Right lobe of liver (tissue), 6 donors: ENCODE measurements around the gene CUX1. TPM values are rescaled to one million over a fixed set of nuclear protein-coding genes. Genes with fewer than 3 reads are reported as not detected.
"Not testable (repeated sequence)": the region's sequence is repeated elsewhere in the genome, so short reads cannot be mapped to it uniquely, and the experiment has no call there.

ENCODE experiments used
- ATAC-seq, 4 donors: fragments of 200-7000 bp; cut with Tn5 transposase; one replicate each; pipeline ENCODE4 v1.9.1; 2020; ENCODE audit warnings: mild to moderate bottlenecking in 4 of 4, moderate library complexity in 4 of 4
- DNase-seq, 3 donors: peaks; one replicate each; pipeline ENCODE4 v3.0.0-alpha.2; 2020
- H3K27ac ChIP-seq, 3 donors: fragments of 200-600 bp; one replicate each; pipeline ENCODE4 v1.8.0; 2022
- H3K27me3 ChIP-seq, 2 donors: fragments of 200-600 bp; one replicate each; pipeline ENCODE4 v1.8.0; 2022
- H3K36me3 ChIP-seq, 4 donors: fragments of 200-600 bp; sonication (generic) in 1 of 4; one replicate each; pipeline versions ENCODE4 v1.5.1 to v1.8.0; 2017 to 2022; ENCODE audit warnings: control low read depth in 1 of 4
- H3K4me1 ChIP-seq, 4 donors: fragments of 200-600 bp; sonication (generic) in 1 of 4; one replicate each; pipeline versions ENCODE4 v1.5.1 to v1.8.0; 2017 to 2022; ENCODE audit warnings: control low read depth in 1 of 4
- H3K4me3 ChIP-seq, 3 donors: fragments of 200-600 bp; one replicate each; pipeline ENCODE4 v1.8.0; 2022
- H3K9me3 ChIP-seq, 4 donors: fragments of 200-600 bp; sonication (generic) in 1 of 4; one replicate each; pipeline versions ENCODE4 v1.5.1 to v1.8.0; 2017 to 2022; ENCODE audit warnings: control low read depth in 1 of 4
- POLR2A ChIP-seq: fragments of 450-650 bp; IDR thresholded peaks from one replicate; pipeline ENCODE4 v1.6.1; 2017; ENCODE audit warnings: antibody characterized with exemption, mild to moderate bottlenecking
- WGBS: methylation state at CpG from one replicate; pipeline ENCODE4 v1.1.6; 2018; ENCODE audit warnings: low coverage, low lambda C conversion rate; ENCODE audit not compliant: insufficient coverage; ENCODE audit errors: missing lambda C conversion rate; 5-methylcytosine and 5-hydroxymethylcytosine counted together
- intact Hi-C, 2 donors: fragments of 100-400 bp; cut with DNase I; formaldehyde crosslinking; loops; one replicate each; pipeline versions ENCODE4 v1.11.2 to v1.14.1; 2022
- total RNA-seq, 6 experiments: library from RNA; depleted of rRNA in 2 of 6; stranded (reverse); fragments of >200 nt in 2 of 6; fragmentation: NEBNext Ultra II Directional in 3 of 6; extraction: Animal tissue kit (Norgen Biotek cat#: 25700) in 3 of 6; gene quantifications; one replicate each; pipeline versions ENCODE4 v1.1.0 to v1.2.4, GENCODE V29; 2016 to 2023
- TF ChIP-seq, protein P1 (sequence below), 4 donors: fragments of 200-600 bp in 3 of 4; fragments of 450-650 bp in 1 of 4; IDR thresholded peaks; one replicate each; pipeline versions ENCODE4 v1.5.1 to v1.8.0; 2016 to 2022; ENCODE audit warnings: antibody characterized with exemption in 4 of 4, mild to moderate bottlenecking in 2 of 4
- donor health status: DM: no; HTN: yes; CAD: no.
- donor health status: DM: no; HTN: no; CAD: no.
- donor health status: DM: no; HTN: no; CAD: no.
- donor health status: DM: no; HTN: yes; CAD: no.
- donor health status: DM: no; HTN: yes; CAD: no.

Gene CUX1
- total RNA-seq, 6 experiments from 2014 or later, result 34.3 to 53.1 (median 40.6) TPM

DNA sequence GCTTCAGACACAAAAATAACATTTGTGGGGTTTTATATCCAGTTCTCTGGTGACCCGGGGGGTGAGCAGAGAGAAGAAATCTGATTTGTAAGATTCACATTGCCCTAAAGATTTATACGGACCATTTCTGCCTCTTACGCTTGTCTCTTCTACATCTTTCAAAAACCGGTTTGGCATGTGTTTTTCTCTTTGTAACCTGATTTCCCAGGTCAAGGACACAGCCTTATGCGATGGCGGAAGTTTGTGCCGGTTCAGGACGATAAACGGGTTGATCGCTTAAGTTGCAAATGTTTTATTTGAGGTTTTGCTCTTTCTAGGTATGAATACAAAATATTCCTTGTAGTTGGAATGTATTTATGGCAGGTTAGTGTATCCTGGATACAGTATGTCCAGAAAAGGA lies 407.6 kb downstream of the CUX1 start:
- no peaks in the 10 kb centered on the region for H3K4me1 ChIP-seq
- no peaks in the 10 kb centered on the region for H3K9me3 ChIP-seq
- ATAC-seq (no peak), DNase-seq (no peak)
- H3K36me3 ChIP-seq, result peaks cover 0 to 21% (median 5%) of the 10 kb centered on the region in 4 donors
- TF ChIP-seq, protein P1, sequence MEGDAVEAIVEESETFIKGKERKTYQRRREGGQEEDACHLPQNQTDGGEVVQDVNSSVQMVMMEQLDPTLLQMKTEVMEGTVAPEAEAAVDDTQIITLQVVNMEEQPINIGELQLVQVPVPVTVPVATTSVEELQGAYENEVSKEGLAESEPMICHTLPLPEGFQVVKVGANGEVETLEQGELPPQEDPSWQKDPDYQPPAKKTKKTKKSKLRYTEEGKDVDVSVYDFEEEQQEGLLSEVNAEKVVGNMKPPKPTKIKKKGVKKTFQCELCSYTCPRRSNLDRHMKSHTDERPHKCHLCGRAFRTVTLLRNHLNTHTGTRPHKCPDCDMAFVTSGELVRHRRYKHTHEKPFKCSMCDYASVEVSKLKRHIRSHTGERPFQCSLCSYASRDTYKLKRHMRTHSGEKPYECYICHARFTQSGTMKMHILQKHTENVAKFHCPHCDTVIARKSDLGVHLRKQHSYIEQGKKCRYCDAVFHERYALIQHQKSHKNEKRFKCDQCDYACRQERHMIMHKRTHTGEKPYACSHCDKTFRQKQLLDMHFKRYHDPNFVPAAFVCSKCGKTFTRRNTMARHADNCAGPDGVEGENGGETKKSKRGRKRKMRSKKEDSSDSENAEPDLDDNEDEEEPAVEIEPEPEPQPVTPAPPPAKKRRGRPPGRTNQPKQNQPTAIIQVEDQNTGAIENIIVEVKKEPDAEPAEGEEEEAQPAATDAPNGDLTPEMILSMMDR (IDR thresholded peaks at IDR 0.05), result no peak
- TF ChIP-seq POLR2A, result no peak
- intact Hi-C loops, result no loop called here
- WGBS, result 64% methylated on average over 10 of the region's 10 CpGs
- H3K27ac ChIP-seq, result no peak overlapping the region
- no peak overlapping the region for H3K4me3 ChIP-seq
- H3K27me3 ChIP-seq, result no peaks in the 10 kb centered on the region

- ATAC-seq (peak in 1 of 4 donors; percentile 26), DNase-seq (no peak)
- Histone ChIP-seq H3K27ac (no peak overlapping the region), H3K27me3 (no peaks in the 10 kb centered on the region), H3K4me1 (peaks cover 0 to 6% (median 2%) of the 10 kb centered on the region in 4 donors), H3K4me3 (no peak overlapping the region), H3K9me3 (no peaks in the 10 kb centered on the region), H3K36me3 (peaks cover 0 to 21% (median 5%) of the 10 kb centered on the region in 4 donors)
- intact Hi-C loops, result no loop called here
- TF ChIP-seq POLR2A, result no peak
- TF ChIP-seq, protein P1 (IDR thresholded peaks at IDR 0.05), result no peak
- 93% methylated on average over 8 of the region's 18 CpGs for WGBS
These were observed 409.9 kb downstream of the CUX1 start for GRCh38 chr7:102227371-102227770.

DNA sequence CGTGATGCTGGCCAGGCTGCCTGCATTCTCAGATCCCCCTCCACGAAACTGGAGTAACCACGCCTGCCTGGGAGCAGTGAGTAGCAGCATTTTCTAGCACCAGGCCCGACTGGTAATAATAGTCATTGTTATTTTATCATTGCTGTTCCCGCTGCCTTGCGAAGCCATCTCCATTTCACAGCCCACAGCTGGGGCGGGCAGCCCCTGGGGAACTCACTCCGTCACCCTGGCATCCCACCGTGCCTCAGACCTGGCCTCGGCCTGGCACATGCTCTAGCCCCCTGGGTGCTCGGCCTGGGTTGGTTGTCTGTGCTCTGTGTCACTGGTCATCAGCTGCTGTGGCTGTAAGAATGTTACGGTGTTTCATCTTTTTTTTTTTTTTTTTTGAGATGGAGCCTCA lies 411.5 kb downstream of the CUX1 start:
- TF ChIP-seq POLR2A, result no peak
- TF ChIP-seq, protein P1 (IDR thresholded peaks at IDR 0.05), result no peak
- intact Hi-C loops, result no loop called here
- Histone ChIP-seq H3K27me3 (no peaks in the 10 kb centered on the region), H3K9me3 (no peaks in the 10 kb centered on the region), H3K4me3 (no peak overlapping the region), H3K27ac (no peak overlapping the region), H3K4me1 (peaks cover 0 to 22% (median 9%) of the 10 kb centered on the region in 4 donors), H3K36me3 (peaks cover 0 to 21% (median 5%) of the 10 kb centered on the region in 4 donors)
- no CpG with 5 or more reads among the region's 12 CpGs for WGBS
- ATAC-seq, result no peak
- DNase-seq, result no peak

- H3K27ac ChIP-seq, ATAC-seq, H3K27me3 ChIP-seq, H3K9me3 ChIP-seq, H3K4me3 ChIP-seq, DNase-seq, intact Hi-C loops: not testable (repeated sequence)
- Histone ChIP-seq H3K4me1 (peaks cover 0 to 32% (median 13%) of the 10 kb centered on the region in 4 donors), H3K36me3 (peaks cover 0 to 21% (median 5%) of the 10 kb centered on the region in 4 donors)
- WGBS, result 78% methylated on average over 5 of the region's 5 CpGs
These were observed 412.7 kb downstream of the CUX1 start for GRCh38 chr7:102230162-102230561.

DNA sequence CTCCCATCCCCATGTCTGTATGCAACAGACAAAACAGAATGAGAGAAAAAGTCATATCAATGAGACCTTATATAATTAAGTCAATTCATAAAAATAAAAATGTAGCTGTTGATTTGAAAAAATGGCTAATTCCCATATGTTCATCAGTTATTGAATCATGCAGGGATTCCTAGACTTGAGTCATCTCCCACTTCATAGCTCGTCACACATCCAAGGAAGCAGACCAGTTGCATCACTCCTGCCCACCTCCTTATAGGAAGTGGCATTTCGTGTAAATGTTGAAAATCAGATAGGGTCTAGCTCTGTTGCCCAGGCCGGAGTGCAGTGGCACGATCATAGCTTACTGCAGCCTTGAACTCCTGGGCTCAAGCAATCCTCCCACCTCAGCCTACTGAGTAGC lies 413.2 kb downstream of the CUX1 start:
- Histone ChIP-seq H3K9me3 (no peaks in the 10 kb centered on the region), H3K27me3 (no peaks in the 10 kb centered on the region), H3K4me3 (no peak overlapping the region), H3K4me1 (peaks cover 0 to 33% (median 13%) of the 10 kb centered on the region in 4 donors), H3K27ac (no peak overlapping the region), H3K36me3 (peaks cover 0 to 21% (median 5%) of the 10 kb centered on the region in 4 donors)
- TF ChIP-seq, protein P1 (IDR thresholded peaks at IDR 0.05), result no peak
- TF ChIP-seq POLR2A, result no peak
- DNase-seq (no peak), ATAC-seq (no peak)
- 81% methylated on average over 4 of the region's 4 CpGs for WGBS
- intact Hi-C loops, result no loop called here
